Uterus (tissue), 2 donors: ENCODE results near the gene MYO18B.

Experiments
- CTCF ChIP-seq, 4 experiments: fragments of 200-600 bp in 2 of 4; fragments of 450-650 bp in 2 of 4; sonication (generic) in 2 of 4; IDR thresholded peaks; one replicate each; pipeline ENCODE4 v1.5.1; 2016 to 2019; ENCODE audit warnings: antibody characterized with exemption in 4 of 4, mild to moderate bottlenecking in 2 of 4, moderate library complexity in 1 of 4
- POLR2A ChIP-seq, 2 donors: fragments of 450-650 bp; IDR thresholded peaks; one replicate each; pipeline ENCODE4 v1.6.1; 2016; ENCODE audit warnings: antibody characterized with exemption in 2 of 2, mild to moderate bottlenecking in 1 of 2, moderate library complexity in 1 of 2

GRCh38 chr22:25814685-25815084, 72.7 kb downstream of the MYO18B start:
- TF ChIP-seq CTCF (IDR thresholded peaks at IDR 0.05) (no peak), POLR2A (IDR thresholded peaks at IDR 0.05) (no peak)
